ENCODE results near the gene ZSWIM3. TPM values are rescaled to one million over a fixed set of nuclear protein-coding genes. Genes with fewer than 3 reads are reported as not detected.
A peak's percentile ranks its signal among the peaks of the same experiment; 100 is the strongest.

Gene ZSWIM3
- total RNA-seq, 2 donors from 2014 or later: 3.0 to 6.1 TPM

DNA sequence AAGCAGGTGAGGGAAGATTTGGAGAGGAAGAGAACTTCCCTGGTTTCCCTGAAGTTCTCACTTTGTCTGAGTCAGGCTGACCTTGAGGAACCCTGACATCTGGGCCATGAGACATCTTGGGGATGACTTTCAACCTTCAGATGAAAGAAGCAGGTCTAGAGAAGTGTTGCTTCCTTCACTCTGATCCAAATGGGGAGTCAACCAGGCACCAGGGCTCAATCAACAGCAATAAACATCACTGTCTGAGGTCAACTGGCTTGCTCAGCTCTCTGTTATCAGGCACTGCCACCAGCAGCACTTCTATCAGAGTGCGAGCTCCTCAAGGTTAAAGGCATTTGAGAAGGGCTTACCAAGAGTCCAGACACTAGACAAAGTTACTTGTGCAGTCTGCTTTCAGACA lies 6.5 kb upstream of the ZSWIM3 start:
- DNase-seq (ENCODE audit: low spot score) (no peak), ATAC-seq (ENCODE audit: insufficient number of reproducible peaks, low FRiP score, low read depth) (no peak)
- TF ChIP-seq, protein P1, sequence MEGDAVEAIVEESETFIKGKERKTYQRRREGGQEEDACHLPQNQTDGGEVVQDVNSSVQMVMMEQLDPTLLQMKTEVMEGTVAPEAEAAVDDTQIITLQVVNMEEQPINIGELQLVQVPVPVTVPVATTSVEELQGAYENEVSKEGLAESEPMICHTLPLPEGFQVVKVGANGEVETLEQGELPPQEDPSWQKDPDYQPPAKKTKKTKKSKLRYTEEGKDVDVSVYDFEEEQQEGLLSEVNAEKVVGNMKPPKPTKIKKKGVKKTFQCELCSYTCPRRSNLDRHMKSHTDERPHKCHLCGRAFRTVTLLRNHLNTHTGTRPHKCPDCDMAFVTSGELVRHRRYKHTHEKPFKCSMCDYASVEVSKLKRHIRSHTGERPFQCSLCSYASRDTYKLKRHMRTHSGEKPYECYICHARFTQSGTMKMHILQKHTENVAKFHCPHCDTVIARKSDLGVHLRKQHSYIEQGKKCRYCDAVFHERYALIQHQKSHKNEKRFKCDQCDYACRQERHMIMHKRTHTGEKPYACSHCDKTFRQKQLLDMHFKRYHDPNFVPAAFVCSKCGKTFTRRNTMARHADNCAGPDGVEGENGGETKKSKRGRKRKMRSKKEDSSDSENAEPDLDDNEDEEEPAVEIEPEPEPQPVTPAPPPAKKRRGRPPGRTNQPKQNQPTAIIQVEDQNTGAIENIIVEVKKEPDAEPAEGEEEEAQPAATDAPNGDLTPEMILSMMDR (IDR thresholded peaks at IDR 0.05): no peak
- no peak overlapping the region for H3K27ac ChIP-seq
- H3K4me3 ChIP-seq: no peak overlapping the region
- peaks cover 21% of the 10 kb centered on the region for H3K36me3 ChIP-seq
- no peaks in the 10 kb centered on the region for H3K27me3 ChIP-seq (replicated peaks; ENCODE audit: insufficient read depth)
- peaks cover 15 to 25% of the 10 kb centered on the region in 2 donors for H3K4me1 ChIP-seq (ENCODE audit: control insufficient read depth in 1 of 2, low read depth in 2 of 2)
- no peaks in the 10 kb centered on the region for H3K9me3 ChIP-seq

DNA sequence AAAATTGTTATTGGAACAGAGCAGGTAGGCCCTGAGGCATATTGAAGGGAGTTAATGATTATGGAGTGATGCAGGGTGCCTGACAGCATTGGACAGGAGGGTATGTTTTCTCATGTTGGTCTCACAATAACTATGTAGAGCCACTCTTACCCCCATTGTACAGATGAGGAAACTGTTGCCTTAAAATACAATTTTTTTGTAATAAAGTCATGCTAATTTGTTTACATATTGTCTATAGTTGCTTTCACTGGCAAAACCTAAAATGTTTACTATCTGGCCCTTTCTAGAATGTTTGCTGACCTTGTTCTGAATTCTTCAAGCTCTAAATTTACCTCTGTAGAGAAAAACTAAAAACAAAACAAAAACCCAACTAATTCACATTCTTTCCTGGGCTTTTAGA lies 5.9 kb upstream of the ZSWIM3 start:
- H3K36me3 ChIP-seq: peaks cover 18% of the 10 kb centered on the region
- no peaks in the 10 kb centered on the region for H3K27me3 ChIP-seq (replicated peaks; ENCODE audit: insufficient read depth)
- H3K4me3 ChIP-seq: no peak overlapping the region
- no peaks in the 10 kb centered on the region for H3K9me3 ChIP-seq
- peaks cover 20 to 31% of the 10 kb centered on the region in 2 donors for H3K4me1 ChIP-seq (ENCODE audit: control insufficient read depth in 1 of 2, low read depth in 2 of 2)
- TF ChIP-seq, protein P1 (IDR thresholded peaks at IDR 0.05): no peak
- DNase-seq (ENCODE audit: low spot score): no peak
- no peak overlapping the region for H3K27ac ChIP-seq
- no peak for ATAC-seq (ENCODE audit: insufficient number of reproducible peaks, low FRiP score, low read depth)

DNA sequence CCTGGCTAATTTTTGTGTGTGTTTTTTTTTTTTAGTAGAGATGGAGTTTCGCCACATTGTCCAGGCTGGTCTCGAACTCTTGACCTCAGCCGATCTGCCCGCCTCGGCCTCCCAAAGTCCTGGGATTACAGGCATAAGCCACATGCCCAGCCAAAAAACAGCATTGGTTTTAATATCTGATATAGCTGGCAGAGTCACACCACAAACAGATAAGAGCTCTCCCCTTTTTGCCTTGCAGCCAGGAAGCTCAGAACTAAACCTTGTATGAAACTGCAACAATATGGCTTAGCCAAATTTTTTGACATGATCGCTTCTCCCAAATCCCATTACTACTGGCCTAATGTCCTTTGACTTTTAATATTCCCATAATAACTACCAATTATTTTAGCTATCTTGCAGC lies 5.1 kb upstream of the ZSWIM3 start:
- TF ChIP-seq, protein P1 (IDR thresholded peaks at IDR 0.05): no peak
- Histone ChIP-seq H3K27me3 (replicated peaks; ENCODE audit: insufficient read depth) (no peaks in the 10 kb centered on the region), H3K27ac (no peak overlapping the region), H3K9me3 (no peaks in the 10 kb centered on the region), H3K4me1 (ENCODE audit: control insufficient read depth in 1 of 2, low read depth in 2 of 2) (peaks cover 23 to 33% of the 10 kb centered on the region in 2 donors), H3K4me3 (no peak overlapping the region), H3K36me3 (peaks cover 14% of the 10 kb centered on the region)
- ATAC-seq (ENCODE audit: insufficient number of reproducible peaks, low FRiP score, low read depth) (no peak), DNase-seq (ENCODE audit: low spot score) (no peak)

DNA sequence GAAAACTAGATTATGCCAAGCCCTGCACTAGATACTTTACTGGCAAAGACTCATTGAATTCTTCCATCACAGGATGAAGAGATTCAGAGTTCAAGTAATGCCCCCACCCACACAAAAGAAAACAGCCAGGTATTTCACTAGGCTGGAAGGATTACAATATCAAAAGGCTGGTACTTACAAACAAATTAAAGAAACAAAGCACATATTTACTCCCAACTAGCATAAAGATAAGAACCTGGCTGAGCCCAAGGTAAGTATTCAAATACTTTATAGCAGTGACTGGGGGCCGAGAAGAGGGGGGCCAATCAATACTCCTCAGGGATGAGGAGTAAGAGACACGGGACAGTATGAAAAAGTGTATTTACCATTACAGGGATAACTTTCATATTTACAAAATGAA lies 3.9 kb upstream of the ZSWIM3 start:
- peaks cover 28 to 39% of the 10 kb centered on the region in 2 donors for H3K4me1 ChIP-seq (ENCODE audit: control insufficient read depth in 1 of 2, low read depth in 2 of 2)

DNA sequence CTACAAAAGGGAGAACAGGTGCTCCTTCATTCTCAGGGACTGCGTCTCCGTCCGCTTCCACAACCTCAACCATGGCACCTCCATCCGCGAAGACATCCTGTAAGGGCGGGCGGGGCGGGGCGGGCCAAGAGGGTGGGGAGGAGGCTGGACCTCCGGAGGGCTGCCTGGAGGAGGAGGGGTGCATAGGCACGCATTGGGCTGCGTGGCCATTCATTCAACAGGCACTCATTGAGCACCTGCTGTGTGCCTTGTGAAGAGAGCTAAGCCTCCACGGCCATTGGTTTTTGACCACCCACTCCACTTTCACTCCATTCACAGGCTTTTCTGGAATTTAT lies 435 bp downstream of the ZSWIM3 start:
- Histone ChIP-seq H3K9me3 (no peaks in the 10 kb centered on the region), H3K4me1 (ENCODE audit: control insufficient read depth in 1 of 2, low read depth in 2 of 2) (peaks cover 28 to 40% of the 10 kb centered on the region in 2 donors), H3K27me3 (replicated peaks; ENCODE audit: insufficient read depth) (no peaks in the 10 kb centered on the region), H3K27ac (peak overlapping the region; percentile 67 to 81), H3K4me3 (peak overlapping the region; percentile 97), H3K36me3 (peaks cover 5% of the 10 kb centered on the region)
- TF ChIP-seq, protein P1 (IDR thresholded peaks at IDR 0.05): no peak
- DNase-seq (ENCODE audit: low spot score) (no peak), ATAC-seq (ENCODE audit: insufficient number of reproducible peaks, low FRiP score, low read depth) (no peak)

More for the DNA sequence above, 3.9 kb upstream of the ZSWIM3 start:
- ATAC-seq (ENCODE audit: insufficient number of reproducible peaks, low FRiP score, low read depth): no peak
- TF ChIP-seq, protein P1 (IDR thresholded peaks at IDR 0.05): no peak
- Histone ChIP-seq H3K36me3 (peaks cover 8% of the 10 kb centered on the region), H3K27me3 (replicated peaks; ENCODE audit: insufficient read depth) (no peaks in the 10 kb centered on the region), H3K9me3 (no peaks in the 10 kb centered on the region), H3K27ac (no peak overlapping the region), H3K4me3 (no peak overlapping the region)
- no peak for DNase-seq (ENCODE audit: low spot score)
